Body of pancreas (tissue), 4 donors: ENCODE results near the gene CD247.

Experiments
- CTCF ChIP-seq, 7 experiments: fragments of 450-650 bp in 4 of 7; fragments of 200-600 bp in 3 of 7; sonication (generic) in 3 of 7; IDR thresholded peaks; one replicate each; pipeline ENCODE4 v1.5.1; 2016 to 2019; ENCODE audit warnings: antibody characterized with exemption in 7 of 7
- POLR2A ChIP-seq, 3 donors: fragments of 450-650 bp; IDR thresholded peaks; one replicate each; pipeline ENCODE4 v1.6.1; 2016; ENCODE audit warnings: antibody characterized with exemption in 3 of 3, mild to moderate bottlenecking in 2 of 3

GRCh38 chr1:167419245-167419644, 99.1 kb downstream of the CD247 start:
- TF ChIP-seq POLR2A (IDR thresholded peaks at IDR 0.05) (no peak), CTCF (IDR thresholded peaks at IDR 0.05) (no peak)
